Limb (tissue), 2 donors: Measurements from ENCODE around the gene SOCS2.
"Not testable (repeated sequence)": the region's sequence is repeated elsewhere in the genome, so short reads cannot be mapped to it uniquely, and the experiment has no call there.

Source experiments
- DNase-seq, 2 donors: peaks; one replicate each; pipeline ENCODE4 v3.0.0-alpha.2; 2016; ENCODE audit errors: extremely low spot score in 2 of 2

Gene SOCS2

DNA sequence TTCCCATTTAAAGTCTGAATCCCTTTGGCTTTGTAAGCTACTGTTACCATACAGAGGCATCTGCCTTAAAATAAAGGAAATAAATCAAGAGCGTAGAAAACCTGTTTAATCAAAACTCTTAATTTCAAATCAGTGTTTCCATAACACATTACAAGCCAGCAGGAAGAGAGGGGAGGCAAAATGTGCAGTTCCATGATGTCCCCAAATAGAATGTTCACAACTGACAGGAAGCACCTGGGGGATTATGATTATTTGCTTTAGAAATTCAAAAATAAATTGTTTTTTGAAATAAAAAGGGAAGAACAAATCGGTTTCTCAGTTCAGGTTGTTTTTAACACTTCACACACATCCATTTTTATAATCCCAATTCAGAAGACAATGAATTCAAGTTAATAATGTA is 21.4 kb downstream of the SOCS2 start:
- no peak for DNase-seq

DNA sequence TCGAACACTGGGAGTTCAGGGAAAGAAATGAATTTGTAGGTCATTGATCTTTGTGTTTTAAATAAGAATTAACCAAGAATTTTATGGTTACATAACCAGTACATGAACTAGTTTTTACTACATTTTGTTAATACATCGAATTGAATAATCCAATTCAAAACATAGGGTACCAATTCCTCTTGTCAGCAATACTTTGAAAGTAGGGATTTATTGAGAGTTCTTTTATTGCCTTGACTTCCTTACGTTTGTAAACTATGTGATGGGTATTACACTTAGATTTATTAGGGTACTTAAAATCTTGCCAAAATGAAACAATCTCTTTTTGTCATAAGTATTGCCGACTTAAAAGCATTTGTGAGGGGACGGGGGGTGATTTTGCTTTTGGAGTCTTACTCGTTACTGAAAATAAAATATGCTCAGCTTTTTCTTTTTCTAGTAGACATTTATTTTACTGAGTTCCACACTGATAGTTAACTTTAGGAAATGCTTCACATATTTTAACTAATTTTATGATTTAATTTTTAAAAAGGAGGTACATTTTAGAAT is 22.4 kb downstream of the SOCS2 start:
- DNase-seq, result no peak

DNA sequence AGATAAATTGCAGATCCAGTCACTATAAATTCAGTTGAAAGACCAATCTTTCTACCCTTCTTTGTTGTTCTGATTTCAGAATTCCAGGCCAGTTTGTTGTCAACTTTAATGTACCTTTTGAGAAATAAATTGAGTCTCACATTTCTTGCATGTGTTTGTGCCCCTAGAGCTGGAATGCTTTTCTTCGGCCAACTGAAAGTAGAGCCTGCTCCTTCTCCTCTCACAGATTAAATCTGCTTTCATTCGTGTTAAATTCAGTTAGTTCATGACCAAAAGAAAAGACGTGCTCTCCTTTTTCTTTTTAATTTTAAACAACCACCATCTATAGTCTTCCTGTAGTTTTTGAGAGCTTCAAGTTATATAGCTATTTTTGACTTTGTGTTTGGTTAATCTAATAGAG is 22.9 kb downstream of the SOCS2 start:
- no peak for DNase-seq

DNA sequence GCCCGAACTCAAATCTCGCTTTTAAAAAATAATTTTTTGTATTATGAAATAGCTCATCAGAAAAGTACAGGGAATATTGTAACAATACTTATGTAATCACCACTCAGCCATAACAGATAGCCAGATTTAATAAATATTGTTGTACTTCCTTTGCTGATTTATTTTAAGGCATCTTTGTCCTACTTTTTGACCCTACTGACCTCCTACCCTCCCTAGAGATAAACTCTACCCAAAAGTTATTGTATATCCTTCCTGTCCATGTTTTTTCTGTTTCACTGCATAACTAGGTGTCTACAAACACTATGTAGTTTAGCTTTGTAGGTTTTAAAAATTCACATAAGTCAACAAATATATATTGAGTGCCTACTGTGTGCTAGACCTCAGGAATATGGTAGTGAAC is 25.1 kb downstream of the SOCS2 start:
- DNase-seq, result no peak

DNA sequence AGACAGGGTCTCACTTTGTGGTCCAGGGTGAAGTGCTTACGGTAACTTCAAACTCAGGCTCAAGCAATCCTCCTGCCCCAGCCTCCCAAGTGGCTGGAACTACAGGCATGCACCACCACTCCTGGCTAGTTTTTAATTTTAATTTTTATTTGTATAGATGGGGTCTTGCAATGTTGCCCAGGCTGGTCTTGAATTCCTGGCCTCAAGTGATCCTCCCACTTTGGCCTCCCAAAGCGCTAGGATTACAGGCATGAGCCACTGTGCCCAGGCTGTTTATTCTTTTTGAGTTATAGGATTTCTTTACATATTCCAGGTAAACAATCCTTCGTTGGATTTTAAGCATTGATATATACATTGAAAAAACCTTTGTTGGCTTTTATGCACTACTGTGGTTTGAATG is 26.7 kb downstream of the SOCS2 start:
- no peak for DNase-seq

DNA sequence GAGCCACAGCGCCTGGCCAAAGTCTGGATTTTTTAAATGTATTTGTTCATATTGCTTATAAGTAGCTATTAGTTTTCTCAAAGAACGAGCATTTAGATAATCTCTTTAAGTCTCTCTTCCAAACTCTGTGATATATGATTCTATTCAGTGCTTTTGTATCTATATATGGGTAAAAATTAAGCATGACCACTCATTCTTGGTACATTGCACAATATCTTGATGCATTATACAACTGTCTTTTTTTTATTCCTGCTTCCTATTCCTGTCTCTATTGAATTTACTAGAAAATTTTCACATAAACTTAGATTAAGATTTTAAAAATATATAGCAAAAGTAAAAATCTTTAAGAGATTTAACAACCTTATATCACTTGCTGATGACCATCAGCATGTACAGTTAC is 29.1 kb downstream of the SOCS2 start:
- no peak for DNase-seq

DNA sequence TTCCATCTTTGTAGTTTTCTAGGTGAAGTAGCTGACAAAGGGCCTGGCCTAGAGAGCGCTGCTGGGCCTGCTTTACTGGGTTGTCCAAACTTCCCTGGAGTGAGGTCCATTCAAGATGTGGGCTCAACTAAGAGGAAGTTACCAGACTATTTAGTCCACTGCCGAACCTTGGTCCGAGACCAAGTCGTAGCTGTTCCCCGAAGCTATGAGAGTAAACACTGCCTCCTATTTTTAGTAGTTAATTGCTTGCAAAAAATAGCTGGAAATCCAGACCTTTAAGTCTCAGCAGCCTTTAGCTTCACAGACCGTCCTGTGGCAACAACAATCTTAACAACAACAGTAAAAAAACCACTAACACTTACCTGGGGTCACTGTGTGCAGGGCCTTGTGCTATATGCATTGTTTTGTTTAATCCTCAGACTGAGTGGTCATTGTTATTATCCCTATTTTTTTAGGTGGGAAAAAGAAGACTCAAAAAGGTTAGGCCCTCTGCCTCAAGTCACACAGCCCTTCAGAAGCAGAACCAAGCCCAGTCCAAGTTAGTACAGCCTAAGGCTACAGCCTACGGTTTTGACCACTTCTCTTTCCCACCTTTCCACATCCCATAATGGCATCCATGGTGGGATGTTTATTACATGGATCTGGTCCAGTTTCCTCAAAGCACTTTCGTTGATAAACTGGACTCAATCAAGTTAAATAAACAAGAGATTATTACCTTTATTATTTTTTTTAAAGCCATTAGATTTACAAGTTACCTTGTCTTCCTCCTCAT is 30.6 kb downstream of the SOCS2 start:
- DNase-seq, result no peak

DNA sequence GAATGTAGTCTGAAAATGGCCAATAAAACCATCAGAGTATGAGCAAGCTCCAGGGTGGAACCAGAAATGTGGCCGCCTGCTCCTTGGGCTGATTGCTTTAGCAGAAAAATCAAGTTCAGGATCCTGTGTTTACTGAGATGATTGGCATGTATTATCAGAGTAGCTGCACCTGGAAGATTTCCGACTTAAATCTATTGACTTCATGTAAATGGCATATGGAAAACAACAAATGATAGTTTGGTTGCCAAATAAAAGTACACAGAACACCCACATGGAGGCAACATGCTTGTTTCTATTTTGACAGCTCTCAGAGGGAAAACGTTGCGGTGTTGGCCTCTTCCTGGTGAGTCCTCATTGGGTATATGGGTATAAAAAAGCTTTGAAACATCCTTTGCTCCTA is 31.3 kb downstream of the SOCS2 start:
- no peak for DNase-seq

DNA sequence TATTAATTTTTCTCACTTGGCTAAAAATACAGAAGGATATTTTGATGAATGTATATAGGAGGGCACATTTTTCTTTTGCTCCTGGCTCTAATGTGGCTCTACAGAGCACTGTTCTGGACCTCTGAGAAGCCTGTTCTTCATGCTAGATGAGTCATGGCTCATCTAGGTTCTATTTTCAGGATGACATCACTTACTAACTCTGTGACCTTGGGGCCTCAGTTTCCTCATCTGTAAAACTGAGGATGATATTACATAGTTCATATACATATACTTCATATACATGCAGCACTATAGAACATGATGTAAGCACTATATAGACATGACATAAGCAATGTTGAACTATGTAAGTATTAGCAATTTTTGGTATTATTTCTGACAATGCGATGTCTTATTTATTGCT is 35.8 kb downstream of the SOCS2 start:
- no peak for DNase-seq

DNA sequence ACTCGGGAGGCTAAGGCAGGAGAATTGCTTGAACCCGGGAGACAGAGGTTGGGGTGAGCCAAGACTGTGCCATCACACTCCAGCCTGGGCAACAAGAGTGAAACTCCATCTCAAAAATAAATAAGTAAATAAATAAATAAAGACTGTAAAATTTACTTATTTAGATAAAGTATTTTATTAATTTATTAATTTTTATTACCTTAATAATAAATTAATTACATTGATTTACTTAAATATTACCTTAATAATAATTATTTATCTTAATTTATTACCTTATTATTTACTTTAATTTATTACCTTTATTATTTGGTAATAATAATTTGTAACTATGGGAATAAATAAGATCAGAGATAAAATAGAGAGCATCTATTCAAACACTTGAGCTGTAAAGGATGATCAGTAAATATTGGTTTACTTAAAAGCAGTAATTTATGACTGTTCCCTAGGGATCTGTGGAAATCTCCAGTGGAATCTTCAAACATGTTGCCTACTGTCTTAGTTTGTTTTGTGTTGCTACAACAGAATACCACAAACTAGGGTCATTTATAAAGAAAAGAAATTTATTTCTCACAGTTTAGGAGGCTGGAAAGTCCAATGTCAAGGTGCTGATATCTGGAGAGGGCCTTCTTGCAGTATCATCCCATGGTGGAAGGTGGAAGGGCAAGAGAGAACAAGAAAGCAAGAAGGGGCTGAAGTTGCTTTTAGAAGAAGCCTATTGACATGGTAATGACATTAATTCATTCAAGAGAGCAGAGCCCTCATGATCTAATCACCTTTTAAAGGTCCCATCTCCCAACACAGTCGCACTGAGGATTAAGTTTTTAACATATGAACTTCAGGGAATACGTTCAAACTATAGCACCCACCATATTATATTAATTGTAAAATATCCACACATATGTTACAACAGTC is 37.1 kb downstream of the SOCS2 start:
- no peak for DNase-seq

DNA sequence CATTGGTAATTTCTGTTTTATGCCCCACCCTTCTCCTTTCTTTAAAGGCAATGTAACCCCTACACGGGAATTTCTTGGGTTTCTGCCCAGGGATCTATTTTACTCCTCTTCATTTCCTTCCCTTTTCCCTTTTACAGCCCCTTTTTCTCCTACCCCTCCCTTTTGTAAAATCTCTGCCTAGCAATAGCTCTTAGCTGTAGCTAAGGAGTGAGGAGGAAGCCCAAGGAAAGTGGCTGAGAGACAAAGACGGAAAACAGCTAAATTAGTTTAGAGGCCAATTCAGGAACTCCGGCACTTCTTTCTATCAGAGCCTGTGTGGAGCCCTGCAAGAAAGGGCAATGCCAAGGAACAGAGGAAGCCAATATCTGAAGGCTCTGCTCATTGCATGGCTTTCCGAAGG is 40.3 kb downstream of the SOCS2 start:
- no peak for DNase-seq

DNA sequence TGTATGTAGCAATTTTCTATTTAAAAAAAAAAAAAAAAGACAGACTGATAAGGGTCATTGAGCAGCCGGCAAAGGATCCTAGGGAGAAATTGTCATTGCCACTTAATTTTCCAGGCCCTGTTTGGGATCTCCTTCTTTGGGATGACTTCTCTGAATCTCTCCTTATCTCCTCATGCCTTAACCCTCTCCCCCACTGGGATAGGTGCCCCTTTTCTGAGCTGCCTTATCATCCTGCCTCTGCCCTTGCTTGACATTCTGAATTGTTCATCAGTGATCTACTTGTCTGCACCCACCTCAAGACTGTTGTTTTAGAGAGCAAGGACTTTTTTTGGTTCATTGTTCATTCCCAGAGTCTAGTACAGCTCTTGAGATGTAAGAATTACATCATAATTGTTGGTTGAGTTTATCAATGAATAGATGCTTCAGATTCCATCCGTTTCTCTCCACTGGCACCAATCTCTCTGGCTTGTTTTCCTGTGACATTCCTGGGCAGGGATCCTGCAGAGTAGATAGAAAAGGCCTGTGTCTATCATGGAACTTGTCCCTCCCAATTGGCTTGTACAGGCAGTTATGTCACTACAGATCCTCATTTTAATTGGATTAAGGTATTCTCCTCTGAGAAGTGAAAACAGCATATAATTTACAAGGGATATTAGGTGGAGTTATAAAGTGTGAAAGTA is 42.6 kb downstream of the SOCS2 start:
- DNase-seq, result no peak

DNA sequence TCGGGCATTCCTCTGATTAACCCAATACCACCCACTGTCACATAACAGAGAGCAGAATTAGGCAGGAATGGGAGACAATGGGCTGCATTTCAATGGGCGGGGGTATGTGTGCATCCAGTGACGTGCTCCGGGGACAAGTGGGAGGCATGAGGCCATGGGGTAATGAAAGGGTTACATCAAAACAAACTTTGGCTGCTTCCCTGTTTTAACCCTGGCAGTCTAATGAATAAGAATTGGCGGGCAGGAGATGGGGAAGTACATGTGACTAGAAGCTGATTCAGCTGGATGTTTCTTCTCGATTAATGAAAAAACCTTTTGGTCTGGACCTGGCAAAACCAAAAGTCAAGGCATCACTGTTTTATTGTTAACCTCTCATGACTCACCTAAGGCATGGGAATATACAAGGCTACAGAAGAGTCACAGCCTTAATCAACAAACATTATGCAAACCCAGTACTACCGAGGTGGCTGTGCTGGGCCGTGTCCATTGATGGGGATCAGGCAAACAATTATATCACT is 44.2 kb downstream of the SOCS2 start:
- no peak for DNase-seq

DNA sequence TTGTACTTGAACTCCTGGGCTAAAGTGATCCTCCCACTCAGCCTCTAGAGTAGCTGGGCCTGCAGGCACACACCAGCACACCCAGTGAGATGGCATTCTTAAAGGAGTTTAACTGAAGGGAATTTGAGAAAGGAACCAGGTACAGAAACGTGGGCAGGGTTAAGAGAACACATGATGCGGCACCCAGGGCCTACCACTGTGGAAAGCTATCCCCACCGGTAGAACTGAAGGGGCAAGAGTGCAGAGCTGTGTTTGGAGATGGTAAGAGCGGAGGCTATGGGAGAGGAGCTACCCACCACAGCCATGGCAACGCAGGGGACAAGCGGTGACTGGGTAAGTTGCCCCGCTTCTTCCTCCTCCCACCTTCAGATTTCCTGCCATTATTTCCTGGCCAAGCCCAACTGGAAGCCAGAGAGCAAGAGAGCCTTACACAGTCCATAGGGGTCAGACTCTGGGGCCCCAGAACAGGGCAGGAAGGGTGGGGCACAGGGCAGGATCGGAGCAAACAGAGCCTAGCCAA is 46.5 kb downstream of the SOCS2 start:
- no peak for DNase-seq

DNA sequence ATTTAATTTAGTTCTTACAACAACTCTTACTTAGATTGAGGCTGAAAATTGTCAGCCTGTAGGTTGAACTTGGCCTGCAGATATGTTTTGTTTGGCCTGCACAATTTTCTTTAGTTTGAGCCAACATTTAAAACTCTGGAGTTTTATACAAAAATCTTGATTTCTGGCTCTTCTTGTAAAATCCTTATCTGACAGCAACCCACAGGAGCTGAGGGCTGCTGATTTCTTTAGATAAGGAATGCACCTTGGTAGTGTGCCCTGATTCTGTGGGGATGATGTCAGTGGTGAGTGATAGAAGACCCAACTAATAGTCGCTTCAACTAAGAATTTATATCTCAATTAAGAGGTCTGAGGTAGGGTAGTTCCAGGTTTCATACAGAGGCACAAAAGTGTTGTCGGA is 49.5 kb downstream of the SOCS2 start:
- no peak for DNase-seq

DNA sequence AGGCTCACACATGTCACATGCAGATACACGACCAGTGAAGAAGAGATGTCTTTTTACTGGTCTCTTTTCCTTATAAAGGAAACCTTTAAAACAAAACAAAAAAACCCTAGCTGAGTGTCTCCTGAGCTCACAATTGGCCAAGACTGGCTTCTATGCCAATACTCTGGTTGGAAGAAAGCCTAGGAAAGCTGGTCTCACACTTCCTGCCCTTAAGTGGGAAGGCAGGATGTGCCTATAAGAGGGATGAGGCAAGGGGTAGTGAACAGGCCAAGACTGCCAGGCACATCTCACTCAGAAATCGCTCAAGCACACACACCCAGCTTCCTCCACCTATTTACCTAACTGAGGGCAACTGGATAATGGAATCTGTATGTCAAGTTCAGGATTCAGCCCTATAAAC is 50.0 kb downstream of the SOCS2 start:
- peak in 1 of 2 donors; percentile 13 for DNase-seq

DNA sequence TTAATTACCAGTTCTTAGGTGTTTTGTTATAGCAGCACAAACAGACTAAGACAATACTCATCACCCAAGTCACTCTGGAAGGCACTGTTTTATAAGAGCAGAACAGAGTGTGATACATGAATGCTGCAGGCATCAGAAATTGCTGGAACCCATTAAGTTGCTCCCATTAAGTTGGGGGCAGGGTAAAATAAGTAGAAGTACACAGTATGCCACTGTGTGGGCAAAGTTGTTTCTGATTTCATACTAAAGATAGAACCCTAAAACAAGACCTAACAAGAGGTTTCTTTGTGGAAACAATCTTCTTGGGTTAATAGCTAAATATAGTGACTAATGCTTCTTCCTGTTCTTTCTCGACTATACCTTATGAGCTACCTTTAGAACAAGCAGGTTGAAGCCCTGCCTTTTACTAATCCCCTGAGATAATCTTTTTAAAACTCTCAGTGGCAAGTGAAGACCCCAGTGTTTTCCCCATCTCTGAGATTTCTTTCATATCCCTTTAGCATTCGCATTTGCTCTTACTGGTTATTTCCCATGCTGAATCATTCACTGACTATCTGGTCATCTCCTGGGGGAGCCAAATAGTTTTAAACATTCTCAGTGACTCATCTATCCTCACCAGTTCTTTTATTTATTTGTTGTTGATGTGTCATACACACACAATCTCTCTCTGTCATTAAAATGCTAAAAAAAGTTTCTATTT is 52.3 kb downstream of the SOCS2 start:
- DNase-seq, result no peak

DNA sequence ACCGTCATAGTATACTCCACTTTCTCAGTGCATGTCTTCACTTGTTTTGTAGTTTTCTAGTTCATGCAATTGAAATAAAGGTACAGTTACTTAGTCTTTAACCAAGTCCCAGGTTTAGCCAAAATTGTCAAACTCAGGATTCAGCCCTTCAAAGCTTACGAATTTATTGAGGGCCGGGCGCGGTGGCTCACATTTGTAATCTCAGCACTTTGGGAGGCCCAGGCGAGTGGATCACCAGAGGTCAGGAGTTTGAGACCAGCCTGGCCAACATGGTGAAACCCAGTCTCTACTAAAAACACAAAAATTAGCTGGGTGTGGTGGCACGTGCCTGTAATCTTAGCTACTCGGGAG is 52.8 kb downstream of the SOCS2 start:
- not testable (repeated sequence) for DNase-seq

DNA sequence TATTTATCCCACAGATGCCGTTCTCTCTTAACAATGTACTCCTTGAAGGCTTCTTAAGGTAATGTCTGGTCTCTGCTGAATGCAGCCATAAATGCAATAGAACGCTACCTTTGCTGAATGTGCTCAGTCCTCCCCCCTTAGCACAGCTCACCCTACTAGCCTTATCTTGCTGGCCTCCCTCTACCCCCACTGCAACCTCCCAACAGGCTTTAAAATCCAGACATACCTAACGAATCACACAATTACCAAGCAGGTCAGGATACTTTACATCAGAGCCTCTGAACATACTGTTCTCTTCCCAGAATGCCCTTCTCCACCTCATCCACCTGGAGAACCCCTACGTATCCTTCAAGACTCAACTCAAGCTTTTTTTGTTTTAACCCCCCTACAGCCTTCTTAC is 53.7 kb downstream of the SOCS2 start:
- no peak for DNase-seq
